Gastrocnemius medialis (tissue), 4 donors: ENCODE results near the gene SEC22A. TPM values are rescaled to one million over a fixed set of nuclear protein-coding genes. Genes with fewer than 3 reads are reported as not detected.

Experiments
- ATAC-seq, 2 donors: fragments of 150-250 bp; one replicate each; pipeline ENCODE4 v1.9.1; 2016
- DNase-seq, 2 donors: peaks; one replicate each; pipeline ENCODE4 v3.0.0-alpha.2; 2019
- H3K27ac ChIP-seq, 4 donors: fragments of 200-600 bp; sonication (generic); 1 replicate in 1 of 4; 2 replicates in 3 of 4; pipeline ENCODE4 v1.5.1; 2016 to 2018; ENCODE audit warnings: mild to moderate bottlenecking in 2 of 4, moderate library complexity in 1 of 4
- H3K27me3 ChIP-seq, 3 donors: fragments of 200-600 bp; sonication (generic) in 2 of 3; 1 replicate in 1 of 3; 2 replicates in 2 of 3; pipeline versions ENCODE4 v1.5.1 to v1.6.0; 2016 to 2019; ENCODE audit warnings: mild to moderate bottlenecking in 1 of 3, moderate library complexity in 1 of 3
- H3K36me3 ChIP-seq, 2 donors: fragments of 200-600 bp; sonication (generic) in 1 of 2; one replicate each; pipeline ENCODE4 v1.5.1; 2017 to 2018
- H3K4me1 ChIP-seq, 2 donors: fragments of 200-600 bp; sonication (generic) in 1 of 2; one replicate each; pipeline ENCODE4 v1.5.1; 2016 to 2017; ENCODE audit warnings: mild to moderate bottlenecking in 2 of 2
- H3K4me3 ChIP-seq, 4 donors: fragments of 200-600 bp; sonication (generic) in 3 of 4; 1 replicate in 1 of 4; 2 replicates in 3 of 4; pipeline ENCODE4 v1.5.1; 2016 to 2019; ENCODE audit warnings: mild to moderate bottlenecking in 2 of 4
- H3K9me3 ChIP-seq, 3 donors: fragments of 200-600 bp; sonication (generic) in 2 of 3; 1 replicate in 1 of 3; 2 replicates in 2 of 3; pipeline ENCODE4 v1.5.1; 2016 to 2019
- POLR2A ChIP-seq, 2 donors: fragments of 450-650 bp; IDR thresholded peaks; one replicate each; pipeline ENCODE4 v1.6.1; 2017; ENCODE audit warnings: antibody characterized with exemption in 2 of 2, mild to moderate bottlenecking in 2 of 2, moderate library complexity in 2 of 2
- in situ Hi-C, 4 donors: fragments of 200-750 bp; cut with MboI; loops; one replicate each; pipeline versions ENCODE4 v1.15.0 to v1.8.0; 2017; ENCODE audit warnings: low sequenced_read_pairs in 4 of 4
- intact Hi-C: fragments of 100-400 bp; cut with DNase I; formaldehyde crosslinking; loops from one replicate; pipeline ENCODE4 v1.15.1; 2023; ENCODE audit warnings: low total_unique reads
- total RNA-seq, 4 donors: library from RNA; depleted of rRNA; stranded (reverse); fragments of >200 nt; gene quantifications; one replicate each; pipeline versions ENCODE4 v1.1.0 to v1.2.3, GENCODE V29; 2016
- TF ChIP-seq, protein P1 (sequence below), 5 experiments: fragments of 450-650 bp in 3 of 5; fragments of 200-600 bp in 2 of 5; sonication (generic) in 2 of 5; IDR thresholded peaks in 4 of 5; conservative IDR thresholded peaks in 1 of 5; 1 replicate in 4 of 5; 2 replicates in 1 of 5; pipeline ENCODE4 v1.5.1; 2016 to 2019; ENCODE audit warnings: antibody characterized with exemption in 5 of 5, mild to moderate bottlenecking in 3 of 5, moderate library complexity in 3 of 5

SEC22A gene
- total RNA-seq, 4 donors from 2014 or later: 13.8 to 22.6 (median 16.8) TPM

DNA sequence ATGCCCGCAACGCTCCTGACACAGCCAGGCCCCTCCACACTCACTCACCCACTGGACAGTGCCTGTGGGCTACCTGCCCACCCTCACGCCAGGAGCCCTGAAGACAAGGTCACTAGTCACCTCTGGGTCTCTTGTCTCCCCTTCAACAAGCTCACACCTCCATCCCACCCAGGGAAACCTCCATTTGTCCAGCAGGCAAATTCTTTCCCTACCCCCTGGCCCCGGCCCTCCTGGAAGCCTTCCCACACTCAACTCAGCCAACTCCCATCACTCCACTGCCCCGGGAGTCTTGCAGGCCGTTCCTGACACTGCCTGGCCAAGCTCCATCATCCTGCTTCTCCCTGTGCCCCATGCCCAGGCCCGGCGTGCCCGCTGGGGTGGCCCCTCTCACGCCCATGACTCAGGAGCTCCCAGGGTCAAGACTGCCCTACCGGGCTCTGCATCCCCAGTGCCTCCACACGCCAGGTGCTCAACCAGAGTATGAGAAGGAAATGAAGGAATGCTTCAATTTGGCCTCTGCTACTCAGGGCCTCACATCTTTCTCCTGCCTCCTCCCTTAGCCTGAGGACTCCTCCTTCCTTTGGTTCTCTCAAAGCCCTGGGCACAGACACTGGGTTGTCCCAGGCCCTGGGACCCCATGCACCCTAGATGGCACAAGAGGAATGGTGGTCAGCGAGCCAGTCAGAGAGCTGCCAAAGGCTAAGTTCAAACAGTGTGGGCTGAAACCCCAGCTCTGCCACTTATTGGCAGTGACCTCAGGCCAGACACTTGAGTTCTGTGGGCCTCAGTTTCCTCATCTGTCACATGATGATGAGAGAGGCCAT, 88.6 kb downstream of the SEC22A start:
- Histone ChIP-seq H3K9me3 (no peaks in the 10 kb centered on the region), H3K4me1 (no peaks in the 10 kb centered on the region), H3K36me3 (no peaks in the 10 kb centered on the region), H3K27ac (no peak overlapping the region), H3K27me3 (no peaks in the 10 kb centered on the region), H3K4me3 (no peak overlapping the region)
- ATAC-seq: no peak
- no peak for DNase-seq
- no peak for TF ChIP-seq POLR2A (IDR thresholded peaks at IDR 0.05)
- TF ChIP-seq, protein P1, sequence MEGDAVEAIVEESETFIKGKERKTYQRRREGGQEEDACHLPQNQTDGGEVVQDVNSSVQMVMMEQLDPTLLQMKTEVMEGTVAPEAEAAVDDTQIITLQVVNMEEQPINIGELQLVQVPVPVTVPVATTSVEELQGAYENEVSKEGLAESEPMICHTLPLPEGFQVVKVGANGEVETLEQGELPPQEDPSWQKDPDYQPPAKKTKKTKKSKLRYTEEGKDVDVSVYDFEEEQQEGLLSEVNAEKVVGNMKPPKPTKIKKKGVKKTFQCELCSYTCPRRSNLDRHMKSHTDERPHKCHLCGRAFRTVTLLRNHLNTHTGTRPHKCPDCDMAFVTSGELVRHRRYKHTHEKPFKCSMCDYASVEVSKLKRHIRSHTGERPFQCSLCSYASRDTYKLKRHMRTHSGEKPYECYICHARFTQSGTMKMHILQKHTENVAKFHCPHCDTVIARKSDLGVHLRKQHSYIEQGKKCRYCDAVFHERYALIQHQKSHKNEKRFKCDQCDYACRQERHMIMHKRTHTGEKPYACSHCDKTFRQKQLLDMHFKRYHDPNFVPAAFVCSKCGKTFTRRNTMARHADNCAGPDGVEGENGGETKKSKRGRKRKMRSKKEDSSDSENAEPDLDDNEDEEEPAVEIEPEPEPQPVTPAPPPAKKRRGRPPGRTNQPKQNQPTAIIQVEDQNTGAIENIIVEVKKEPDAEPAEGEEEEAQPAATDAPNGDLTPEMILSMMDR (IDR thresholded peaks at IDR 0.05 in 4 of 5, conservative IDR thresholded peaks at IDR 0.05 in 1 of 5): no peak
- intact Hi-C loops: no loop called here
- in situ Hi-C loops: no loop called here

DNA sequence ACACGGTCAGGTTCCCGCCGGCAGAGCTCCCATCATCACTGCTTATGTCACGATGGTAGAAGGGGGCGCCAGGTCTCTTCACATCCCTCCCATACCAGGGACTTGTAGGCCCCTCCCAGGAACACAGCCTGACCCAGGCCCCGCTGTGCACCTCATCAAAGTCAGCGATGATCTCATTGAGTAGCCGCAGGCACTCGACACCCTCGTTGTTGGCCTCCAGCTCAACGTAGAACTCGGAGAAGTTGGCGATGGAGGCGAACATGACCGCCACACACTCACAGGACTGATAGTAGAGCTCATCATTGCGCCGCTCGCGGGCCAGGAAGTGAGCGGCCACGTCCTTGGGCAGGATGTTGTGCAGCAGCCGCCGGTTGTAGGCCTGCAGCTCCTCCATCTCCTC, 89.2 kb downstream of the SEC22A start:
- in situ Hi-C loops: no loop called here
- intact Hi-C loops: no loop called here
- Histone ChIP-seq H3K4me1 (no peaks in the 10 kb centered on the region), H3K4me3 (no peak overlapping the region), H3K9me3 (no peaks in the 10 kb centered on the region), H3K36me3 (no peaks in the 10 kb centered on the region), H3K27me3 (no peaks in the 10 kb centered on the region), H3K27ac (no peak overlapping the region)
- no peak for ATAC-seq
- DNase-seq: no peak
- TF ChIP-seq, protein P1 (IDR thresholded peaks at IDR 0.05 in 4 of 5, conservative IDR thresholded peaks at IDR 0.05 in 1 of 5): no peak
- no peak for TF ChIP-seq POLR2A (IDR thresholded peaks at IDR 0.05)

DNA sequence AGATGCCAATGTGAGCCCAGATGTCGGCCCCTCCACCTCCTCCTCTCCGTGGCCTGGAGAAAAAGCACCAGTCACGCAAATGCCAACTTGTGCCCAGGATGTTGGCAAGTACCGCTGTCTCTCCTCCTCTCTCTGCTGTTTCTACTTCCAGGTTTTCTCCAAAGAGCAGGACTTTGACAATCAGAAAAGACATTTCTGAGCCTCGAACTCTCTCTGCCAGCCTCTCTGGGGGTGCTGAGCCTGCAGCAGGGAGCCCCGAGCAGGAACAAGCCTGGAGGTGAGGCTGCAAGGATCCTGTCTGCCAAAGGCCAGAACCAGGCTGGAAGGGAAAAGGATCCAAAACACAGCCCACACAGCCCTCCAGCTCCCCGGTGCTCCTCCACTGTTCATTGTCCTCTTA, 89.7 kb downstream of the SEC22A start:
- in situ Hi-C loops: no loop called here
- DNase-seq (no peak), ATAC-seq (no peak)
- TF ChIP-seq, protein P1 (IDR thresholded peaks at IDR 0.05 in 4 of 5, conservative IDR thresholded peaks at IDR 0.05 in 1 of 5): no peak
- no peak for TF ChIP-seq POLR2A (IDR thresholded peaks at IDR 0.05)
- H3K36me3 ChIP-seq: no peaks in the 10 kb centered on the region
- intact Hi-C loops: no loop called here
- H3K4me1 ChIP-seq: no peaks in the 10 kb centered on the region
- no peaks in the 10 kb centered on the region for H3K9me3 ChIP-seq
- H3K27ac ChIP-seq: no peak overlapping the region
- H3K27me3 ChIP-seq: no peaks in the 10 kb centered on the region
- H3K4me3 ChIP-seq: no peak overlapping the region

DNA sequence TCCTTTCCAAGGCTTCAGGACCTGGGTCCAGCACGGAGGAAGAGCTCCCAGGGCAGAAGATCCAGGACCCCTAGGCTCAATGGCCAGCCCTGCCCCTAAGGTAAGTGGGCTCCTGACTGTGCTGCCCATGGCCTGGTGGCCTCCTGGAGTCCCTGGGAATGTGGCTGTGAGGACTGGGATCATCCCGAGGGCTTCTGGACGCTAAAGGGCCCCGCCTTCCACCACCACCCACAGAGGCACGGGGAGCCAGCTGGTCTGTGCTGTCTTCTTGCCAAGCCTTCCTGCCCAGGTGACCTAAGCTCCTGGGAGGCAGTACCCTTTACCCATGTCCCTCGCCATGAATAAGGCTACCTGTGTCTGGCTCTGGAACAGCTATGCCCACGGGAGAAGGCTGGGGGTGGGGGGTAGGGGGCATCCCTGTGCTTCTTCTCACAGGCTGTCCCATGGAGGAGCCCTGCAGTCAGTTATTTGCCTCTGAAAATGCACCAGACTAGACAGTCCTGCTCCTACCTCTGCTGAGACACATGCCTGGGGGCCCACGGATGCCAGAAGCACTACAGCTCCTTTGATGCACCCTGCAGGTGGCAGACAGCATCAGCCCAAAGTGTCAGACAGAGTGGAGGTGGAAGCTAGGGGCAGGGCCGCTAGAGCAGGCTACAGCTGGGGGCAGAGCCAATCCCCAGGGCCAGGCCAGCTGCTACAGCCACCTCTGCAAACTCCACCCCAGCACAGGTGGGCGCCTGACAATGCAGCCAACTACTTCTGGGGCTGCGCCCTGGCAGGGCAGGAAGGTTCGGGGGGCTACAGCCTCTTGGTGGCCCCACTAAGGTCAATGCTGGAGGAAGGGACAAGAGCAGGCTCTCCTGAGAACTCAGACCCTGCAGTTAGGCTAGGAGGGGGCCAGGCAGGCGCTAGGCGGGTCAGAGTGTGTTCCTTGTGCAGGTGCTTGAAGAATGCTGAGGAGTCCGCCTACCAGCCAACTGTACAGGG, 90.9 kb downstream of the SEC22A start:
- no peaks in the 10 kb centered on the region for H3K4me1 ChIP-seq
- intact Hi-C loops (no loop called here), in situ Hi-C loops (no loop called here)
- H3K4me3 ChIP-seq: no peak overlapping the region
- no peaks in the 10 kb centered on the region for H3K36me3 ChIP-seq
- ATAC-seq: no peak
- no peaks in the 10 kb centered on the region for H3K27me3 ChIP-seq
- no peaks in the 10 kb centered on the region for H3K9me3 ChIP-seq
- DNase-seq: no peak
- TF ChIP-seq POLR2A (IDR thresholded peaks at IDR 0.05): no peak
- TF ChIP-seq, protein P1 (IDR thresholded peaks at IDR 0.05 in 4 of 5, conservative IDR thresholded peaks at IDR 0.05 in 1 of 5): no peak
- no peak overlapping the region for H3K27ac ChIP-seq
